B cell (primary cell): ENCODE results near the gene TSKU. TPM values are rescaled to one million over a fixed set of nuclear protein-coding genes. Genes with fewer than 3 reads are reported as not detected.

Experiments used
- ATAC-seq: fragments of 200-7000 bp; cut with Tn5 transposase; one replicate; pipeline ENCODE4 v1.10.0; 2021; ENCODE audit warnings: low read depth, mild to moderate bottlenecking, moderate number of reproducible peaks, moderate library complexity
- CTCF ChIA-PET: fragments of 350-600 bp; sonication (Branson Sonifier 250); formaldehyde crosslinking; loops from one replicate; lab custom pipeline; 2021; ENCODE audit warnings: antibody characterized with exemption, inconsistent platforms; lab: Charles Lee
- POLR2A ChIA-PET: fragments of 350-600 bp; sonication (Branson Sonifier 250); formaldehyde crosslinking; loops from one replicate; lab custom pipeline; 2021; ENCODE audit warnings: antibody characterized with exemption; lab: Charles Lee
- DNase-seq: peaks from one replicate; pipeline ENCODE4 v3.0.0; 2013
- H2AFZ ChIP-seq: 2 replicates; pipeline ENCODE4 v1.6.1; 2012; ENCODE audit warnings: mild to moderate bottlenecking, low read depth, low read length; ENCODE audit not compliant: insufficient read depth, poor library complexity, severe bottlenecking
- H3K27ac ChIP-seq, 2 donors: 1 replicate in 1 of 2; 2 replicates in 1 of 2; pipeline ENCODE4 v1.5.1; 2012 to 2013; ENCODE audit warnings: low read length in 2 of 2, mild to moderate bottlenecking in 2 of 2, moderate library complexity in 1 of 2
- H3K27me3 ChIP-seq, 4 experiments: fragments of 200-600 bp in 1 of 4; sonication (generic) in 1 of 4; replicated peaks in 1 of 4; 1 replicate in 2 of 4; 2 replicates in 2 of 4; pipeline versions ENCODE4 v1.6.1 to v1.7.0; 2013 to 2016; ENCODE audit warnings: low read length in 3 of 4, mild to moderate bottlenecking in 2 of 4, mixed read lengths in 1 of 4, moderate library complexity in 1 of 4; ENCODE audit not compliant: insufficient read depth in 4 of 4, control insufficient read depth in 3 of 4; ENCODE audit errors: control extremely low read depth in 1 of 4
- H3K36me3 ChIP-seq, 2 experiments: replicated peaks in 1 of 2; 1 replicate in 1 of 2; 2 replicates in 1 of 2; pipeline versions ENCODE4 v1.6.1 to v1.7.1; 2013; ENCODE audit warnings: low read length in 1 of 2; ENCODE audit not compliant: insufficient read depth in 2 of 2, control insufficient read depth in 1 of 2; ENCODE audit errors: control extremely low read depth in 1 of 2, extremely low read depth in 1 of 2
- H3K4me1 ChIP-seq, 2 donors: fragments of 200-600 bp in 1 of 2; sonication (generic) in 1 of 2; 1 replicate in 1 of 2; 2 replicates in 1 of 2; pipeline versions ENCODE4 v1.5.1 to v1.6.1; 2013 to 2017; ENCODE audit warnings: low read length in 2 of 2; ENCODE audit not compliant: control insufficient read depth in 2 of 2, insufficient read depth in 2 of 2
- H3K4me2 ChIP-seq: replicated peaks from 2 replicates; pipeline ENCODE3; 2012; ENCODE audit warnings: mild to moderate bottlenecking, low read depth, low read length; ENCODE audit not compliant: poor library complexity, severe bottlenecking
- H3K4me3 ChIP-seq, 5 experiments: fragments of 200-600 bp in 1 of 5; sonication (generic) in 1 of 5; 1 replicate in 3 of 5; 2 replicates in 2 of 5; pipeline versions ENCODE4 v1.5.1 to v1.7.0; 2011 to 2016; ENCODE audit warnings: low read length in 4 of 5, mild to moderate bottlenecking in 4 of 5, low read depth in 2 of 5, control low read depth in 1 of 5, moderate library complexity in 1 of 5; ENCODE audit not compliant: insufficient read depth in 1 of 5; ENCODE audit errors: control extremely low read depth in 1 of 5, extremely low read depth in 1 of 5
- H3K79me2 ChIP-seq: fragments of 200-600 bp; sonication (generic); one replicate; pipeline ENCODE4 v1.6.0; 2016; ENCODE audit warnings: low read length; ENCODE audit not compliant: control insufficient read depth, insufficient read depth
- H3K9ac ChIP-seq: fragments of 200-600 bp; sonication (generic); 2 replicates; pipeline ENCODE4 v1.6.1; 2017; ENCODE audit warnings: mild to moderate bottlenecking, low read length, moderate library complexity
- H3K9me3 ChIP-seq, 3 donors: one replicate each; pipeline versions ENCODE4 v1.6.1 to v1.7.1; 2013; ENCODE audit warnings: low read length in 2 of 3; ENCODE audit not compliant: control insufficient read depth in 2 of 3, insufficient read depth in 1 of 3; ENCODE audit errors: control extremely low read depth in 1 of 3
- H4K20me1 ChIP-seq: 2 replicates; pipeline ENCODE4 v1.6.0; 2012; ENCODE audit warnings: mild to moderate bottlenecking, low read length; ENCODE audit not compliant: insufficient read depth, control insufficient read depth, poor library complexity, severe bottlenecking
- H3K27ac Mint-ChIP-seq: one replicate; pipeline ENCODE4 v1.8.0; 2021; ENCODE audit warnings: mixed read lengths
- H3K27me3 Mint-ChIP-seq: one replicate; pipeline ENCODE4 v1.8.0; 2021; ENCODE audit warnings: mixed read lengths
- H3K4me1 Mint-ChIP-seq: one replicate; pipeline ENCODE4 v1.8.0; 2021; ENCODE audit warnings: mixed read lengths
- H3K4me3 Mint-ChIP-seq: one replicate; pipeline ENCODE4 v1.8.0; 2021; ENCODE audit warnings: mixed read lengths
- H3K9me3 Mint-ChIP-seq: one replicate; pipeline ENCODE4 v1.8.0; 2022; ENCODE audit warnings: mixed read lengths; ENCODE audit not compliant: insufficient read depth
- EZH2 ChIP-seq: IDR thresholded peaks from 2 replicates; pipeline ENCODE4 v1.6.1; 2012; ENCODE audit warnings: borderline replicate concordance, low read depth, mild to moderate bottlenecking, moderate library complexity, low read length; ENCODE audit not compliant: insufficient read depth, poor library complexity, severe bottlenecking
- WGBS: methylation state at CpG from one replicate; pipeline ENCODE4 v1.1.5; 2013; ENCODE audit warnings: missing lambda C conversion rate; ENCODE audit not compliant: insufficient coverage; 5-methylcytosine and 5-hydroxymethylcytosine counted together
- intact Hi-C: fragments of 100-400 bp; cut with micrococcal nuclease; formaldehyde crosslinking; loops from one replicate; pipeline ENCODE4 v1.10.0; 2022
- polyA plus RNA-seq: library from polyadenylated mRNA; depleted of rRNA; stranded (reverse); fragments of >200 nt; gene quantifications from 2 replicates; pipeline ENCODE4 v1.2.3, GENCODE V29; 2012
- total RNA-seq, 2 donors: library from RNA; stranded (reverse); fragments of 120-200 nt in 1 of 2; gene quantifications; 1 replicate in 1 of 2; 2 replicates in 1 of 2; pipeline versions ENCODE4 v1.2.3 to v1.2.4, GENCODE V29; 2013 to 2022
- TF ChIP-seq, protein P1 (sequence below): fragments of 200-600 bp; IDR thresholded peaks from one replicate; pipeline ENCODE4 v1.8.0; 2022; ENCODE audit warnings: antibody characterized with exemption, mild to moderate bottlenecking

The TSKU gene
- total and polyA plus RNA-seq, 2 donors (not counting 1 experiment from before 2014, with no cell fraction given) = not detected

DNA sequence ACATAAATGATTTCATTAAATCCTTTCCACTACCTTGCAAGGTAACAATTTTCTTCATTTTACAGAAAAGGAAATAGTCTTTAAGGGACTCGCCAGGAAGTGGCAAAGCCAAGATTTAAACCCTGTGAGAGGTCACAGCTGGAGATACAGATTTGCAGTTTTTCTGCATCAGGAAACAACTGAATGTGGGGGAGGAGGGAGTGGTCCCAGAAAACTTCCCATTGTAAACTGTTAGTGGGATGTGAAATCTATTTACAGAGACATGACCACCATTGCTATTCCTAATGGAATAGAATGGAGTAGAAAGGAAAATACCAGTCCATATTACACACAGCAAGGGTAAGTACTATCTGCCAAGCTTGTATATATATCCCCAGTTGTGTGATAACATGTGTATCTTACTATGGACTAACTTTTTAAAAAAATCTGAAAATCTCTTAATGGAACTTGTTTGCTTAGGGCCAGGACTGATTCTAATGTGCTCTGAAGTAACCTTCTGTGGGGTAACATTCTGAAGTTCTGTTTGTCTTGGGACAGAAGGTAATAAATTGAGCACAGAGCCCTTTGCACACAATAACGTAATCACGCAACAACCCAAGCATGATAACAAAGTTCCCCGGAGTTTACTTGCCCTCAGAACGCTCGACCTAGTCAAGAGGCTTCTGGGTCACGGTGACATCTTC lies 10.9 kb upstream of the TSKU start:
- ChIA-PET CTCF (interaction anchor here (0.8 kb wide), 1 partner anchor 10 kb away, joined by 3 read pairs; no protein-coding TSS in a partner anchor), POLR2A (no interaction called here)
- no peak overlapping the region for H3K9ac ChIP-seq
- TF ChIP-seq, protein P1, sequence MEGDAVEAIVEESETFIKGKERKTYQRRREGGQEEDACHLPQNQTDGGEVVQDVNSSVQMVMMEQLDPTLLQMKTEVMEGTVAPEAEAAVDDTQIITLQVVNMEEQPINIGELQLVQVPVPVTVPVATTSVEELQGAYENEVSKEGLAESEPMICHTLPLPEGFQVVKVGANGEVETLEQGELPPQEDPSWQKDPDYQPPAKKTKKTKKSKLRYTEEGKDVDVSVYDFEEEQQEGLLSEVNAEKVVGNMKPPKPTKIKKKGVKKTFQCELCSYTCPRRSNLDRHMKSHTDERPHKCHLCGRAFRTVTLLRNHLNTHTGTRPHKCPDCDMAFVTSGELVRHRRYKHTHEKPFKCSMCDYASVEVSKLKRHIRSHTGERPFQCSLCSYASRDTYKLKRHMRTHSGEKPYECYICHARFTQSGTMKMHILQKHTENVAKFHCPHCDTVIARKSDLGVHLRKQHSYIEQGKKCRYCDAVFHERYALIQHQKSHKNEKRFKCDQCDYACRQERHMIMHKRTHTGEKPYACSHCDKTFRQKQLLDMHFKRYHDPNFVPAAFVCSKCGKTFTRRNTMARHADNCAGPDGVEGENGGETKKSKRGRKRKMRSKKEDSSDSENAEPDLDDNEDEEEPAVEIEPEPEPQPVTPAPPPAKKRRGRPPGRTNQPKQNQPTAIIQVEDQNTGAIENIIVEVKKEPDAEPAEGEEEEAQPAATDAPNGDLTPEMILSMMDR = no peak
- TF ChIP-seq EZH2 = no peak
- no peak overlapping the region for H3K27ac ChIP-seq
- no peaks in the 10 kb centered on the region for H3K36me3 ChIP-seq
- H3K27me3 ChIP-seq = peaks cover 0 to 7% (median 0%) of the 10 kb centered on the region in 4 experiments
- H3K9me3 Mint-ChIP-seq = peaks cover 8% of the 10 kb centered on the region
- H3K4me1 Mint-ChIP-seq = no peaks in the 10 kb centered on the region
- H4K20me1 ChIP-seq = no peaks in the 10 kb centered on the region
- no peak for DNase-seq
- intact Hi-C loops = no loop called here
- no peak overlapping the region for H3K4me2 ChIP-seq
- H3K4me1 ChIP-seq = no peaks in the 10 kb centered on the region
- H3K27me3 Mint-ChIP-seq = peaks cover 20% of the 10 kb centered on the region
- H3K79me2 ChIP-seq = no peaks in the 10 kb centered on the region
- 95% methylated on average over 6 of the region's 7 CpGs for WGBS
- no peak overlapping the region for H2AFZ ChIP-seq
- no peak overlapping the region for H3K4me3 Mint-ChIP-seq
- no peak for ATAC-seq
- no peak overlapping the region for H3K27ac Mint-ChIP-seq
- H3K9me3 ChIP-seq = peaks cover 2 to 18% (median 17%) of the 10 kb centered on the region in 3 donors
- H3K4me3 ChIP-seq = no peak overlapping the region

DNA sequence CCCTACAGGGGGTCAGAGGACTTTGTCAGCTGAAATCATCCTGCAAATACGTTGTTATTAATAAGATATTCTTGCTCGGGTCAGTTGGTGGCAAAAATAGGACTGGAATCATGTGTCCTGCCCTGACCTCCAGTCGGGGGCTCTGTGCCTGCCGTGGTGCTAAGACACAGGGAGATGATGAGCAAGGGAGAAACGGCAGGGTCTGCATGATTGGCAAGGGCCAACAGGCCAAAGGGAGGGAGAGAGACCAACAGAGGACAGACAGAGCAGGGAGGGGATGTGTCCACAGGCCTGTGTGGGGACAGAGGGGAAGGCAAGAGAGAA lies 10.4 kb upstream of the TSKU start:
- H3K4me3 Mint-ChIP-seq = no peak overlapping the region
- Histone ChIP-seq H3K4me3 (no peak overlapping the region), H3K79me2 (no peaks in the 10 kb centered on the region), H3K4me2 (no peak overlapping the region), H3K36me3 (no peaks in the 10 kb centered on the region), H2AFZ (no peak overlapping the region), H3K4me1 (no peaks in the 10 kb centered on the region), H3K27me3 (peaks cover 0 to 9% (median 0%) of the 10 kb centered on the region in 4 experiments), H3K9me3 (peaks cover 3 to 22% (median 21%) of the 10 kb centered on the region in 3 donors), H3K9ac (no peak overlapping the region), H4K20me1 (no peaks in the 10 kb centered on the region), H3K27ac (no peak overlapping the region)
- ChIA-PET CTCF (no interaction called here), POLR2A (no interaction called here)
- no peaks in the 10 kb centered on the region for H3K4me1 Mint-ChIP-seq
- peaks cover 22% of the 10 kb centered on the region for H3K27me3 Mint-ChIP-seq
- 77% methylated on average over 5 of the region's 5 CpGs for WGBS
- intact Hi-C loops = no loop called here
- peaks cover 10% of the 10 kb centered on the region for H3K9me3 Mint-ChIP-seq
- ATAC-seq (no peak), DNase-seq (no peak)
- H3K27ac Mint-ChIP-seq = no peak overlapping the region
- no peak for TF ChIP-seq EZH2
- TF ChIP-seq, protein P1 = no peak
